Measurements from ENCODE around the gene CANX.

The CANX gene

GRCh38 chr5:179774442-179774841 lies 75.7 kb downstream of the CANX start:
- no peak for DNase-seq (ENCODE audit: low read depth in 2 of 2, low spot score in 1 of 2)

- no peak for DNase-seq (ENCODE audit: low read depth in 2 of 2, low spot score in 1 of 2)
These were observed 77.7 kb downstream of the CANX start for GRCh38 chr5:179776411-179776938.

GRCh38 chr5:179777456-179777855 lies 78.7 kb downstream of the CANX start:
- no peak for DNase-seq (ENCODE audit: low read depth in 2 of 2, low spot score in 1 of 2)

- no peak for DNase-seq (ENCODE audit: low read depth in 2 of 2, low spot score in 1 of 2)
These were observed 79.1 kb downstream of the CANX start for GRCh38 chr5:179777909-179778308.

GRCh38 chr5:179778591-179778990 lies 79.8 kb downstream of the CANX start:
- no peak for DNase-seq (ENCODE audit: low read depth in 2 of 2, low spot score in 1 of 2)

GRCh38 chr5:179779826-179780225 lies 81.1 kb downstream of the CANX start:
- no peak for DNase-seq (ENCODE audit: low read depth in 2 of 2, low spot score in 1 of 2)

- DNase-seq (ENCODE audit: low read depth in 2 of 2, low spot score in 1 of 2), result no peak
These were observed 81.6 kb downstream of the CANX start for GRCh38 chr5:179780362-179780761.

All from stimulated activated CD8-positive, alpha-beta memory T cell treated with anti-CD3 and anti-CD28 coated beads, Interleukin-4, amount 100 ng/mL, for 1 hour (primary cell).